IMR-90 (cell line): ENCODE data around the gene ZNFX1. TPM values are rescaled to one million over a fixed set of nuclear protein-coding genes. Genes with fewer than 3 reads are reported as not detected.
A peak's percentile ranks its signal among the peaks of the same experiment; 100 is the strongest.

Experiments used
- ATAC-seq: fragments of 200-7000 bp; cut with Tn5 transposase; 2 replicates; pipeline ENCODE4 v1.9.1; 2020; ENCODE audit warnings: low read depth, mild to moderate bottlenecking, moderate library complexity
- BruUV-seq: library from RNA; stranded (reverse); fragments of 400-500 nt; replicated peaks from 2 replicates; lab custom pipeline; 2021; lab: Mats Ljungman, UMichigan
- CTCF ChIA-PET: fragments of 300-600 bp; formaldehyde crosslinking; extraction: SDS; loops from one replicate; lab custom pipeline; 2021; ENCODE audit warnings: antibody characterized with exemption; lab: Yijun Ruan, JAX
- POLR2A ChIA-PET: fragments of 300-600 bp; sonication (Branson Sonifier 250); formaldehyde crosslinking; loops from one replicate; lab custom pipeline; 2022; ENCODE audit warnings: antibody characterized with exemption; ENCODE audit not compliant: unreplicated experiment; lab: Charles Lee
- DNase-seq: peaks from one replicate; pipeline ENCODE4 v3.0.0; 2013
- H2AFZ ChIP-seq: replicated peaks from 2 replicates; pipeline ENCODE3; 2013; ENCODE audit warnings: low read length, mild to moderate bottlenecking; ENCODE audit not compliant: poor library complexity
- H2AK5ac ChIP-seq: 2 replicates; pipeline ENCODE4 v1.6.1; 2013; ENCODE audit warnings: low read depth, low read length, inconsistent platforms
- H2AK9ac ChIP-seq: replicated peaks from 2 replicates; pipeline ENCODE3; 2013; ENCODE audit warnings: mild to moderate bottlenecking, low read depth, low read length, moderate library complexity; ENCODE audit not compliant: poor library complexity
- H2BK120ac ChIP-seq: 2 replicates; pipeline ENCODE4 v1.6.1; 2013; ENCODE audit warnings: low read depth, low read length, inconsistent platforms
- H2BK15ac ChIP-seq: 3 replicates; pipeline ENCODE4 v1.6.1; 2013; ENCODE audit warnings: low read depth, low read length, inconsistent platforms
- H2BK20ac ChIP-seq: 2 replicates; pipeline ENCODE4 v1.6.1; 2013; ENCODE audit warnings: low read depth, mild to moderate bottlenecking, inconsistent platforms, low read length, moderate library complexity
- H2BK5ac ChIP-seq: 2 replicates; pipeline ENCODE4 v1.6.1; 2013; ENCODE audit warnings: mild to moderate bottlenecking, low read depth, low read length, inconsistent platforms; ENCODE audit not compliant: poor library complexity, severe bottlenecking
- H3K14ac ChIP-seq: replicated peaks from 2 replicates; pipeline ENCODE4 v1.6.1; 2013; ENCODE audit warnings: low read depth, low read length, inconsistent platforms
- H3K18ac ChIP-seq: 2 replicates; pipeline ENCODE4 v1.6.1; 2013; ENCODE audit warnings: low read depth, low read length, control low read depth
- H3K23ac ChIP-seq: 2 replicates; pipeline ENCODE4 v1.6.1; 2013; ENCODE audit warnings: low read depth, low read length, inconsistent platforms
- H3K27ac ChIP-seq: 2 replicates; pipeline ENCODE4 v1.5.1; 2013; ENCODE audit warnings: mild to moderate bottlenecking, control low read depth, low read length; ENCODE audit not compliant: insufficient read depth
- H3K27me3 ChIP-seq: 2 replicates; pipeline ENCODE4 v1.6.1; 2013; ENCODE audit warnings: low read length; ENCODE audit not compliant: control insufficient read depth, insufficient read depth
- H3K36me3 ChIP-seq: 2 replicates; pipeline ENCODE4 v1.6.1; 2013; ENCODE audit warnings: low read length, mixed read lengths; ENCODE audit not compliant: control insufficient read depth, insufficient read depth
- H3K4ac ChIP-seq: 2 replicates; pipeline ENCODE4 v1.6.1; 2013; ENCODE audit warnings: low read depth, low read length, inconsistent platforms
- H3K4me1 ChIP-seq: 2 replicates; pipeline ENCODE4 v1.6.1; 2013; ENCODE audit warnings: low read length, mixed read lengths; ENCODE audit not compliant: control insufficient read depth, insufficient read depth
- H3K4me2 ChIP-seq: 2 replicates; pipeline ENCODE4 v1.6.1; 2013; ENCODE audit warnings: low read depth, mild to moderate bottlenecking, control low read depth, low read length, moderate library complexity
- H3K4me3 ChIP-seq: 2 replicates; pipeline ENCODE4 v1.5.1; 2013; ENCODE audit warnings: low read depth, mild to moderate bottlenecking, control low read depth, low read length, moderate library complexity; ENCODE audit not compliant: insufficient read depth
- H3K56ac ChIP-seq: 2 replicates; pipeline ENCODE4 v1.6.1; 2013; ENCODE audit warnings: low read length, inconsistent platforms; ENCODE audit not compliant: insufficient read depth; ENCODE audit errors: extremely low read depth
- H3K79me1 ChIP-seq, 2 experiments: 2 replicates each; pipeline ENCODE4 v1.6.1; 2013; ENCODE audit warnings: low read length in 2 of 2, inconsistent platforms in 1 of 2, low read depth in 1 of 2
- H3K9ac ChIP-seq: 2 replicates; pipeline ENCODE4 v1.6.1; 2013; ENCODE audit warnings: low read depth, low read length, control low read depth
- H3K9me1 ChIP-seq: 2 replicates; pipeline ENCODE4 v1.6.1; 2013; ENCODE audit warnings: low read length, inconsistent platforms; ENCODE audit not compliant: insufficient read depth
- H3K9me3 ChIP-seq: 2 replicates; pipeline ENCODE4 v1.6.1; 2013; ENCODE audit warnings: low read length; ENCODE audit not compliant: control insufficient read depth, insufficient read depth
- H4K20me1 ChIP-seq: 2 replicates; pipeline ENCODE4 v1.6.1; 2013; ENCODE audit warnings: low read length, inconsistent platforms; ENCODE audit not compliant: insufficient read depth
- H4K5ac ChIP-seq: 2 replicates; pipeline ENCODE4 v1.6.1; 2013; ENCODE audit warnings: mild to moderate bottlenecking, low read depth, low read length, control low read depth
- H4K8ac ChIP-seq, 2 experiments: 2 replicates each; pipeline ENCODE4 v1.6.1; 2013; ENCODE audit warnings: low read depth in 2 of 2, low read length in 2 of 2, control low read depth in 1 of 2, inconsistent platforms in 1 of 2
- H4K91ac ChIP-seq: 2 replicates; pipeline ENCODE4 v1.6.1; 2013; ENCODE audit warnings: low read depth, low read length, inconsistent platforms; ENCODE audit not compliant: insufficient read depth
- CHD1 ChIP-seq: IDR thresholded peaks from 2 replicates; pipeline ENCODE4 v1.6.1; 2012; ENCODE audit warnings: low read depth, low read length, improper control_type of control experiment
- POLR2A ChIP-seq: IDR thresholded peaks from 2 replicates; pipeline ENCODE4 v1.6.1; 2012; ENCODE audit warnings: mild to moderate bottlenecking, low read depth, low read length
- SMC3 ChIP-seq: fragments of 150-350 bp; IDR thresholded peaks from 2 replicates; pipeline ENCODE4 v1.6.1; 2016; ENCODE audit warnings: low read depth, mild to moderate bottlenecking, antibody characterized with exemption, low read length, moderate library complexity
- WGBS, 2 experiments: methylation state at CpG; one replicate each; pipeline versions ENCODE4 v1.1.5 to v1.1.7; 2013; ENCODE audit warnings: missing lambda C conversion rate in 2 of 2; ENCODE audit not compliant: insufficient read length in 1 of 2; ENCODE audit errors: extremely low coverage in 2 of 2; 5-methylcytosine and 5-hydroxymethylcytosine counted together
- dilution Hi-C: fragments of 300-500 bp; cut with HindIII; formaldehyde crosslinking; loops from one replicate; pipeline ENCODE4 v1.14.3; 2018; ENCODE audit warnings: low sequenced_read_pairs; ENCODE audit not compliant: unreplicated experiment
- in situ Hi-C: fragments of 300-500 bp; cut with MboI; formaldehyde crosslinking; loops from 3 replicates; pipeline ENCODE4 v1.14.3; 2019; ENCODE audit warnings: low sequenced_read_pairs, inconsistent platforms, mixed read lengths
- intact Hi-C: fragments of 100-400 bp; cut with micrococcal nuclease; formaldehyde crosslinking; loops from 2 replicates; pipeline ENCODE4 v1.10.0; 2022
- polyA plus RNA-seq, 3 experiments: library from polyadenylated mRNA; depleted of rRNA; stranded (reverse); fragments of >200 nt; gene quantifications; 2 replicates each; pipeline ENCODE4 v1.2.3, GENCODE V29; 2012; ENCODE audit warnings: low replicate concordance in 1 of 3
- total RNA-seq: library from RNA; depleted of rRNA; stranded (reverse); fragments of >200 nt; gene quantifications from 2 replicates; pipeline ENCODE4 v1.2.3, GENCODE V29; 2012

ZNFX1 gene
- total and polyA plus RNA-seq, 2 of the 4 experiments (the other 2 are of a cell fraction) = 10.9 to 60.9 TPM

- CTCF ChIA-PET = interaction anchor here (1.0 kb wide), 1 partner anchor 38 kb away, joined by 3 read pairs; no protein-coding TSS in a partner anchor
- POLR2A ChIA-PET = no interaction called here
- dilution Hi-C loops = no loop called here
Observed at GRCh38 chr20:49282584-49283171, 4.8 kb upstream of the ZNFX1 start.

More at GRCh38 chr20:49282584-49283171, 4.8 kb upstream of the ZNFX1 start:
- Histone ChIP-seq H3K9ac (no peak overlapping the region), H3K4me2 (0 out of 2 replicates have a peak overlapping the region, but pooled peaks have one; percentile 8), H3K27me3 (no peaks in the 10 kb centered on the region), H3K23ac (0 out of 2 replicates have a peak overlapping the region, but pooled peaks have one; percentile 14), H3K4ac (no peak overlapping the region), H2BK15ac (no peak overlapping the region), H3K27ac (no peak overlapping the region), H3K9me1 (peaks cover 6% of the 10 kb centered on the region), H2BK5ac (no peak overlapping the region), H3K56ac (no peak overlapping the region), H3K4me3 (no peak overlapping the region), H3K9me3 (peaks cover 27% of the 10 kb centered on the region), H2AK5ac (no peak overlapping the region), H4K20me1 (peaks cover 92% of the 10 kb centered on the region), H2AFZ (no peak overlapping the region), H3K79me1 (peaks cover 35 to 79% of the 10 kb centered on the region in 2 experiments), H3K18ac (no peak overlapping the region), H4K5ac (no peak overlapping the region), H4K8ac (no peak overlapping the region), H3K36me3 (peaks cover 84% of the 10 kb centered on the region), H3K4me1 (peaks cover 6% of the 10 kb centered on the region), H2BK120ac (no peak overlapping the region), H2BK20ac (no peak overlapping the region), H2AK9ac (no peak overlapping the region), H3K14ac (no peak overlapping the region), H4K91ac (no peak overlapping the region)
- WGBS, 2 experiments = 78% methylated on average over 11 of the region's 20 CpGs; no CpG with 5 or more reads in 1 of the 2 experiments
- intact Hi-C loops (no loop called here), in situ Hi-C loops (no loop called here)
- TF ChIP-seq SMC3 = no peak
- TF ChIP-seq CHD1 = no peak
- TF ChIP-seq POLR2A = peak; percentile 19; the same call in 1 of the 2 replicates
- BruUV-seq = no TSS peak
- ATAC-seq (no peak), DNase-seq (no peak)
